ENCODE results near the gene PNP.
"Not testable (repeated sequence)": the region's sequence is repeated elsewhere in the genome, so short reads cannot be mapped to it uniquely, and the experiment has no call there.

PNP gene

GRCh38 chr14:20501346-20501745 lies 32.1 kb downstream of the PNP start:
- DNase-seq (ENCODE audit: low read depth): peak; percentile 54
- TF ChIP-seq CTCF (conservative IDR thresholded peaks at IDR 0.05; ENCODE audit: low read depth, low read length): no peak
- no peak overlapping the region for H3K4me3 ChIP-seq (ENCODE audit: low read depth, low read length)

DNA sequence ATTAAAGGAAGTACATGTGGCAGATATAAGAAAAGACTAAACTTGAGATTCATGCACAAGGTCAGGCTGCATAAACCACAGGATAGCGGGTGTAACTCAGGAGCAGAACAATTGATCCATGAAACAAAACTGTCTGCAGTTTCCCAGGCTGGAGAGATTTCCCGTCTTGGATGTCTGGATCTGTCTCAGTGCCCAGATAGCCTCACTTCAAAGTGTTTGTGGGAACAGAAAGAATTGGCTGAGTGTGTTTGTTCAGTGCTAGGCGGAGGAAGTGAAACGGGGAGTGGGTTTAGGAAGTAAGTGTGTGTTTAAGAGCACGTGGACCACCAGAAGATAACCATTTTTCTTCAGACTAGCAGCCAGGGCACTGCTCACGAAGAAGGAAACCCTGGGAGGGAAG lies 34.7 kb downstream of the PNP start:
- no peak for DNase-seq (ENCODE audit: low read depth)
- no peak for TF ChIP-seq CTCF (conservative IDR thresholded peaks at IDR 0.05; ENCODE audit: low read depth, low read length)
- H3K4me3 ChIP-seq (ENCODE audit: low read depth, low read length): no peak overlapping the region

- not testable (repeated sequence) for DNase-seq (ENCODE audit: low read depth); H3K4me3 ChIP-seq (ENCODE audit: low read depth, low read length)
Observed at GRCh38 chr14:20506276-20506675, 37.1 kb downstream of the PNP start.

- DNase-seq (ENCODE audit: low read depth): not testable (repeated sequence)
Observed at GRCh38 chr14:20506752-20507151, 37.5 kb downstream of the PNP start.

DNA sequence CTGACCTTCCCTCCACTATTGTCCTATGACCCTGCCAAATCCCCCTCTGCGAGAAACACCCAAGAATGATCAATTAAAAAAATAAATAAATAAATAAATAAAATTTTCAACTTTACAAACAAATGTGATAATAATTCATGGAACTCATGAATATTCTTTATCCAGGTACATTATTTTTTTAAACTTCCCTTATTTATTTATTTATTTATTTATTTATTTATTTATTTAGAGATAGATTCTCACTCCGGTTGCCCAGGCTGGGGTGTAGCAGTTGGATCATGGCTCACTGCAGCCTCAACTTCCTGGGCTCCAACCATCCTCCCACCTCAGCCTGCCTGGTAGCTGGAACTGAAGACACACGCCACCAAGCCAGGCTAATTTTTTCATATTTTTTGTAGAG lies 38.3 kb downstream of the PNP start:
- DNase-seq (ENCODE audit: low read depth); H3K4me3 ChIP-seq (ENCODE audit: low read depth, low read length): not testable (repeated sequence)

More at GRCh38 chr14:20506752-20507151, 37.5 kb downstream of the PNP start:
- not testable (repeated sequence) for H3K4me3 ChIP-seq (ENCODE audit: low read depth, low read length)

GRCh38 chr14:20508367-20508766 lies 39.2 kb downstream of the PNP start:
- no peak for DNase-seq (ENCODE audit: low read depth)
- H3K4me3 ChIP-seq (ENCODE audit: low read depth, low read length): no peak overlapping the region
- no peak for TF ChIP-seq CTCF (conservative IDR thresholded peaks at IDR 0.05; ENCODE audit: low read depth, low read length)

DNA sequence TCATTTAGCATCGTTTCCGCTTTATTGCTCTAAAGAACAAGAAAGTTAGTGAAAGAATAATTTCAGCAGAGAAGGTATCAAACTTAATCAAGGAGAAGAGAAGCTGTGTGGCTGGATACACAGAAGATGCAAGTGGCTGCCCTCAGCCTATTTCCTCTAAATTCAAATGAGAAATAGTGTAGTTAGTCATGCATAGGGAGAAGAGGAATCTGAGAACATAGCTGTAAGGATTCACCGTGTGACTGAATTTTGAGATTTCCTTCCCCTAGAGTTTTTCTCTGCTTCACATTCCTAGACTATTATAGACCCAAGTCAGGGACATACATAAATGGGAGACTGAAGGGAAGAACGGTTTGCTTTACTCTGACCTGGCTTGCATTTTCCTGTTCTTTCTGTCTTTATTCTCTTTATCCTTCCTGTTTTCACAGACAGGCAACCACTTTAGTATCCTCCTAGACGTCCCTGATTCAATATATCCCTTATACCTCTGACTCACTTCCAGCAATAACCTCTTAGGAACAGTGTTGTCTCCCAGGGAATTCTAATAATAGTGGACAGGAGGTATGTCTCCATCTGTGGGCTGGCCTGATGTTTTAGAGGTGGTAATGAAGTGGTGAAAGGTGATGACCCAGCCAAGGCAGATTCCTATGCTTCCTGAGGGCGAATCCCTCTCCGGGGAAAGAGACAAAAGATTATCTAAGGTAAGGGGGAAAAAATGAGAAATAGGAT lies 43.1 kb downstream of the PNP start:
- DNase-seq (ENCODE audit: low read depth): no peak
- no peak for TF ChIP-seq CTCF (conservative IDR thresholded peaks at IDR 0.05; ENCODE audit: low read depth, low read length)

GRCh38 chr14:20515846-20516245 lies 46.6 kb downstream of the PNP start:
- no peak for DNase-seq (ENCODE audit: low read depth)
- H3K4me3 ChIP-seq (ENCODE audit: low read depth, low read length): no peak overlapping the region
- no peak for TF ChIP-seq CTCF (conservative IDR thresholded peaks at IDR 0.05; ENCODE audit: low read depth, low read length)

More for the DNA sequence above, 43.1 kb downstream of the PNP start:
- H3K4me3 ChIP-seq (ENCODE audit: low read depth, low read length): no peak overlapping the region
